CD4-positive, alpha-beta T cell (primary cell): Measurements from ENCODE around the gene SIDT1. TPM values are rescaled to one million over a fixed set of nuclear protein-coding genes. Genes with fewer than 3 reads are reported as not detected.

Experiments
- ATAC-seq: fragments of 200-7000 bp; cut with Tn5 transposase; one replicate; pipeline ENCODE4 v1.10.0; 2022; ENCODE audit warnings: mild to moderate bottlenecking; ENCODE audit not compliant: poor library complexity
- CTCF ChIA-PET: fragments of 350-600 bp; sonication (Branson Sonifier 250); formaldehyde crosslinking; loops from one replicate; lab custom pipeline; 2021; ENCODE audit warnings: antibody characterized with exemption, inconsistent platforms; lab: Charles Lee
- POLR2A ChIA-PET: fragments of 350-600 bp; sonication (Branson Sonifier 250); formaldehyde crosslinking; loops from one replicate; lab custom pipeline; 2021; ENCODE audit warnings: antibody characterized with exemption, inconsistent platforms; lab: Charles Lee
- DNase-seq, 14 experiments: peaks; one replicate each; pipeline ENCODE4 v3.0.0-alpha.2; 2013 to 2020; ENCODE audit warnings: mixed read lengths in 2 of 14
- H3K27ac ChIP-seq, 2 donors: one replicate each; pipeline versions ENCODE4 v1.5.1 to v1.7.0; 2013; ENCODE audit warnings: low read length in 2 of 2, low read depth in 1 of 2, mild to moderate bottlenecking in 1 of 2
- H3K27me3 ChIP-seq, 2 experiments: 1 replicate in 1 of 2; 2 replicates in 1 of 2; pipeline versions ENCODE4 v1.6.1 to v1.7.0; 2013; ENCODE audit warnings: low read length in 2 of 2, control low read depth in 1 of 2, mild to moderate bottlenecking in 1 of 2, moderate library complexity in 1 of 2; ENCODE audit not compliant: insufficient read depth in 2 of 2, control insufficient read depth in 1 of 2
- H3K36me3 ChIP-seq: one replicate; pipeline ENCODE4 v1.6.1; 2013; ENCODE audit warnings: low read length, control low read depth; ENCODE audit not compliant: insufficient read depth
- H3K4me1 ChIP-seq: one replicate; pipeline ENCODE4 v1.6.1; 2013; ENCODE audit warnings: low read length, control low read depth; ENCODE audit not compliant: insufficient read depth
- H3K4me3 ChIP-seq: one replicate; pipeline ENCODE4 v1.5.1; 2013; ENCODE audit warnings: mild to moderate bottlenecking, low read length, moderate library complexity
- H3K9me3 ChIP-seq, 2 experiments: 1 replicate in 1 of 2; 2 replicates in 1 of 2; pipeline versions ENCODE4 v1.6.1 to v1.7.0; 2013; ENCODE audit warnings: low read length in 2 of 2, mild to moderate bottlenecking in 2 of 2, control low read depth in 1 of 2, moderate library complexity in 1 of 2; ENCODE audit not compliant: control insufficient read depth in 1 of 2, insufficient read depth in 1 of 2
- H3K27ac Mint-ChIP-seq: one replicate; pipeline ENCODE4 v1.8.0; 2020; ENCODE audit warnings: mixed read lengths
- H3K27me3 Mint-ChIP-seq: one replicate; pipeline ENCODE4 v1.8.0; 2021; ENCODE audit warnings: mixed read lengths
- H3K36me3 Mint-ChIP-seq: one replicate; pipeline ENCODE4 v1.8.0; 2021; ENCODE audit warnings: low read depth, mixed read lengths
- H3K4me1 Mint-ChIP-seq: one replicate; pipeline ENCODE4 v1.8.0; 2021; ENCODE audit warnings: low read depth, mixed read lengths
- H3K4me3 Mint-ChIP-seq: one replicate; pipeline ENCODE4 v1.8.0; 2020; ENCODE audit warnings: mild to moderate bottlenecking, mixed read lengths
- H3K9me3 Mint-ChIP-seq: one replicate; pipeline ENCODE4 v1.8.0; 2020; ENCODE audit warnings: mixed read lengths
- CTCF ChIP-seq: fragments of 200-600 bp; IDR thresholded peaks from one replicate; pipeline ENCODE4 v1.8.0; 2022; ENCODE audit warnings: antibody characterized with exemption, mild to moderate bottlenecking
- intact Hi-C, 2 experiments: fragments of 100-400 bp; cut with DNase I in 1 of 2; cut with micrococcal nuclease in 1 of 2; formaldehyde crosslinking; loops; one replicate each; pipeline versions ENCODE4 v1.15.1 to v1.9.0; 2023 to 2025; cut with DNase I, micrococcal nuclease
- total RNA-seq, 174 experiments: library from RNA in 2 of 174; stranded (reverse) in 2 of 174; gene quantifications; one replicate each; pipeline ENCODE4 v1.2.3 and lab custom pipeline; 2021 to 2026

SIDT1 gene
- total RNA-seq, 2 experiments from 2014 or later, result 28.8 to 37.3 TPM

GRCh38 chr3:113602256-113602655, 69.9 kb downstream of the SIDT1 start:
- ATAC-seq (no peak), DNase-seq (no peak)
- H3K27ac Mint-ChIP-seq, result no peak overlapping the region
- no peak overlapping the region for H3K4me3 Mint-ChIP-seq
- Histone ChIP-seq H3K36me3 (peaks cover 46% of the 10 kb centered on the region), H3K4me1 (peaks cover 18% of the 10 kb centered on the region), H3K27ac (no peak overlapping the region), H3K27me3 (no peaks in the 10 kb centered on the region), H3K9me3 (no peaks in the 10 kb centered on the region), H3K4me3 (no peak overlapping the region)
- no peak for TF ChIP-seq CTCF
- POLR2A ChIA-PET, result interaction anchor here (0.5 kb wide), 1 partner anchor 913 kb away, joined by 3 read pairs; no protein-coding TSS in a partner anchor
- no peaks in the 10 kb centered on the region for H3K27me3 Mint-ChIP-seq
- peaks cover 76% of the 10 kb centered on the region for H3K36me3 Mint-ChIP-seq
- intact Hi-C loops, result no loop called here
- H3K9me3 Mint-ChIP-seq, result no peaks in the 10 kb centered on the region
- CTCF ChIA-PET, result no interaction called here
- H3K4me1 Mint-ChIP-seq, result peaks cover 19% of the 10 kb centered on the region

- intact Hi-C loops, result no loop called here
- POLR2A ChIA-PET, result interaction anchor here (0.5 kb wide), 1 partner anchor 913 kb away, joined by 3 read pairs; no protein-coding TSS in a partner anchor
- no peaks in the 10 kb centered on the region for H3K27me3 ChIP-seq
- H3K27me3 Mint-ChIP-seq, result no peaks in the 10 kb centered on the region
- H3K9me3 ChIP-seq, result no peaks in the 10 kb centered on the region
- H3K27ac ChIP-seq, result no peak overlapping the region
- no peak for DNase-seq
- H3K36me3 Mint-ChIP-seq, result peaks cover 78% of the 10 kb centered on the region
- TF ChIP-seq CTCF, result no peak
- H3K27ac Mint-ChIP-seq, result no peak overlapping the region
- no peaks in the 10 kb centered on the region for H3K9me3 Mint-ChIP-seq
- H3K4me3 ChIP-seq, result no peak overlapping the region
- CTCF ChIA-PET, result no interaction called here
- no peak overlapping the region for H3K4me3 Mint-ChIP-seq
- H3K36me3 ChIP-seq, result peaks cover 48% of the 10 kb centered on the region
- no peak for ATAC-seq
- peaks cover 21% of the 10 kb centered on the region for H3K4me1 ChIP-seq
- peaks cover 25% of the 10 kb centered on the region for H3K4me1 Mint-ChIP-seq
Observed at GRCh38 chr3:113602836-113603235, 70.5 kb downstream of the SIDT1 start.

GRCh38 chr3:113606539-113607218, 74.3 kb downstream of the SIDT1 start:
- CTCF ChIA-PET, result no interaction called here
- Histone ChIP-seq H3K4me3 (no peak overlapping the region), H3K27ac (no peak overlapping the region), H3K4me1 (peaks cover 21% of the 10 kb centered on the region), H3K36me3 (peaks cover 71% of the 10 kb centered on the region), H3K27me3 (no peaks in the 10 kb centered on the region), H3K9me3 (no peaks in the 10 kb centered on the region)
- Mint-ChIP-seq H3K27me3 (no peaks in the 10 kb centered on the region), H3K27ac (peak overlapping the region; percentile 66), H3K4me3 (peak overlapping the region; percentile 27), H3K4me1 (peaks cover 29% of the 10 kb centered on the region), H3K36me3 (peaks cover 93% of the 10 kb centered on the region), H3K9me3 (no peaks in the 10 kb centered on the region)
- TF ChIP-seq CTCF, result no peak
- DNase-seq, result peak in 13 of 14 experiments; percentile 2 to 74 (median 20)
- ATAC-seq, result peak; percentile 91
- intact Hi-C loops, result no loop called here
- POLR2A ChIA-PET, result interaction anchor here (1.0 kb wide), 1 partner anchor 140 kb away, joined by 3 read pairs; the partner anchor contains the start of gene ATP6V1A
